ENCODE measurements around the gene ZNF8. TPM values are rescaled to one million over a fixed set of nuclear protein-coding genes. Genes with fewer than 3 reads are reported as not detected.

ZNF8 gene
- total and polyA plus RNA-seq, 10 of the 15 experiments (the other 5 are each of a cell fraction or from before 2014, with no cell fraction given) = 0.46 to 5.4 (median 2.6) TPM

DNA sequence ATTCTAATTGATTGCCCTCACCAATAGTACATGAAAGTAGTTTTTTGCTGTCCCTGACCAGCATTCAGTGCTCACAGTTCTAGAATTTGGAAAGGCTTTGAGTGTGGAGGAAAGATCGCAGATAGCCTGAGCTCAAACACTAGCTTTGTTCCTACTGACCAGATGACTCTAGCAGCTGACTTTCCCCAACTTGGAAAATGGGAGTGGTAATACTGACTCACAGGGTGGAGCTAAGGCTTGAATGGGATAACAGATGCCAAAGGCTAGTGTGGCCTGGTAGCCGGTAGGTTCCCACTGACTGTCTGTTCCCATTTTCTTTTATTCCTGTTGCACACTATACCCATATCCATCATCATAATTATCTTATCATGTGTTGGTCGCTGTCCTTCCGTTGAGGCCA lies 51.7 kb downstream of the ZNF8 start:
- BruUV-seq (replicated peaks) = no TSS peak
- WGBS (ENCODE audit: insufficient coverage, insufficient replicate concordance, low lambda C conversion rate, missing lambda C conversion rate) = 100% methylated on average over 4 of the region's 4 CpGs
- ChIA-PET RAD21 (ENCODE audit: unreplicated experiment) (interaction anchor here (1.3 kb wide), 1 partner anchor 32 kb away, joined by 4 read pairs; the partner anchor contains the start of gene ZNF497), SMC1A (ENCODE audit: uncharacterized antibody, unreplicated experiment) (no interaction called here), CTCF (interaction anchor here (0.7 kb wide), 1 partner anchor 21 kb away, joined by 3 read pairs; no protein-coding TSS in a partner anchor), POLR2A (interaction anchor here (0.5 to 0.7 kb wide), 2 partner anchors 82 to 414 kb away, joined by 3 to 4 read pairs; no protein-coding TSS in a partner anchor)
- TF ChIP-seq HCFC1 (IDR thresholded peaks at IDR 0.05; ENCODE audit: low read length) = no peak
- TF ChIP-seq ZNF384 (IDR thresholded peaks at IDR 0.05; ENCODE audit: borderline replicate concordance, low read depth, low read length) = no peak
- TF ChIP-seq CBFB (IDR thresholded peaks at IDR 0.05; ENCODE audit: low read depth) = no peak
- TF ChIP-seq, protein P1, sequence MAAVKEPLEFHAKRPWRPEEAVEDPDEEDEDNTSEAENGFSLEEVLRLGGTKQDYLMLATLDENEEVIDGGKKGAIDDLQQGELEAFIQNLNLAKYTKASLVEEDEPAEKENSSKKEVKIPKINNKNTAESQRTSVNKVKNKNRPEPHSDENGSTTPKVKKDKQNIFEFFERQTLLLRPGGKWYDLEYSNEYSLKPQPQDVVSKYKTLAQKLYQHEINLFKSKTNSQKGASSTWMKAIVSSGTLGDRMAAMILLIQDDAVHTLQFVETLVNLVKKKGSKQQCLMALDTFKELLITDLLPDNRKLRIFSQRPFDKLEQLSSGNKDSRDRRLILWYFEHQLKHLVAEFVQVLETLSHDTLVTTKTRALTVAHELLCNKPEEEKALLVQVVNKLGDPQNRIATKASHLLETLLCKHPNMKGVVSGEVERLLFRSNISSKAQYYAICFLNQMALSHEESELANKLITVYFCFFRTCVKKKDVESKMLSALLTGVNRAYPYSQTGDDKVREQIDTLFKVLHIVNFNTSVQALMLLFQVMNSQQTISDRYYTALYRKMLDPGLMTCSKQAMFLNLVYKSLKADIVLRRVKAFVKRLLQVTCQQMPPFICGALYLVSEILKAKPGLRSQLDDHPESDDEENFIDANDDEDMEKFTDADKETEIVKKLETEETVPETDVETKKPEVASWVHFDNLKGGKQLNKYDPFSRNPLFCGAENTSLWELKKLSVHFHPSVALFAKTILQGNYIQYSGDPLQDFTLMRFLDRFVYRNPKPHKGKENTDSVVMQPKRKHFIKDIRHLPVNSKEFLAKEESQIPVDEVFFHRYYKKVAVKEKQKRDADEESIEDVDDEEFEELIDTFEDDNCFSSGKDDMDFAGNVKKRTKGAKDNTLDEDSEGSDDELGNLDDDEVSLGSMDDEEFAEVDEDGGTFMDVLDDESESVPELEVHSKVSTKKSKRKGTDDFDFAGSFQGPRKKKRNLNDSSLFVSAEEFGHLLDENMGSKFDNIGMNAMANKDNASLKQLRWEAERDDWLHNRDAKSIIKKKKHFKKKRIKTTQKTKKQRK (IDR thresholded peaks at IDR 0.05; ENCODE audit: low read depth, low read length) = no peak
- no peak for TF ChIP-seq TCF12 (IDR thresholded peaks at IDR 0.05; ENCODE audit: low read depth, low read length)
- no peaks in the 10 kb centered on the region for H4K20me1 ChIP-seq (ENCODE audit: control insufficient read depth, insufficient read depth)
- intact Hi-C loops (cut with micrococcal nuclease; ENCODE audit: unreplicated experiment) (no loop called here), in situ Hi-C loops (cut with MboI) (no loop called here)
- no peak for ATAC-seq
- no peak overlapping the region for H3K4me3 ChIP-seq
- no peak overlapping the region for H3K9ac ChIP-seq (ENCODE audit: control insufficient read depth, insufficient read depth, low read length)
- H3K27ac ChIP-seq (ENCODE audit: control insufficient read depth, insufficient read depth) = no peak overlapping the region
- H3K9me3 ChIP-seq (replicated peaks; ENCODE audit: control insufficient read depth, insufficient read depth, low read length) = no peaks in the 10 kb centered on the region
- no peak for FAIRE-seq
- no peaks in the 10 kb centered on the region for H3K27me3 ChIP-seq (replicated peaks in 1 of 2; ENCODE audit: control insufficient read depth in 2 of 2, insufficient read depth in 2 of 2, low read length in 1 of 2)
- H3K79me2 ChIP-seq (ENCODE audit: control insufficient read depth, insufficient read depth, low read length) = peaks cover 21% of the 10 kb centered on the region
- H3K4me1 ChIP-seq (ENCODE audit: control insufficient read depth, insufficient read depth, low read length) = peaks cover 5% of the 10 kb centered on the region
- H3K36me3 ChIP-seq (ENCODE audit: control insufficient read depth in 2 of 2, insufficient read depth in 2 of 2, low read length in 1 of 2) = peaks cover 2 to 4% of the 10 kb centered on the region in 2 experiments; a peak in 1 of 4 replicates
- H2AFZ ChIP-seq (ENCODE audit: control insufficient read depth, low read depth, low read length) = no peak overlapping the region
- H3K4me2 ChIP-seq (ENCODE audit: control insufficient read depth, insufficient read depth) = no peak overlapping the region
- DNase-seq (ENCODE audit: low read depth, low spot score) = no peak

Data from GM12878 (cell line).